22Rv1 (cell line): Measurements from ENCODE around the gene SPATC1L.

Experiments used
- CTCF ChIP-seq: fragments of 450-650 bp; IDR thresholded peaks from 2 replicates; pipeline ENCODE4 v1.5.1; 2017; ENCODE audit warnings: mild to moderate bottlenecking
- ZFX ChIP-seq: fragments of 450-650 bp; IDR thresholded peaks from 2 replicates; pipeline ENCODE4 v1.6.1; 2017; ENCODE audit warnings: antibody characterized with exemption, borderline replicate concordance

GRCh38 chr21:46212721-46213484 lies 28.6 kb upstream of the SPATC1L start:
- TF ChIP-seq CTCF (no peak), ZFX (no peak)
